ENCODE data around the gene ACACA.

Gene ACACA

DNA sequence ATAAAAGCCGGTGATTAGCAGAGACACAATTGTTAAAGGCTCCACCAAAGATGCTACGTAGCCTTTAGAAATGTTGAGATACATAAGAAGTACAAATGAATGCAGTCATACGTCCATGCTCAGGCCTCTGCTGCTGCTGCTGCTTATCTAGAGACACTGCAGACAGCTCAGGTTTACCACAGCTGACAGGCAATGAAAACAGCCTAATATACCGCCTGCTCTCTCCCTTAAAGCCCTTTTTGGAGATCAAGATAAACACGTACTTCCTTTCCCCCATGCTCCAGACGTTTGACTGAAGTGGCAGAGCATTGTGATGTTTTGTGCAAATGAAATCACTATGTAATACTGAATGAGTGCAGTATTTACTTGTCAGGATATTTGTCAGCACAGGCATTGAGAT lies 272.6 kb downstream of the ACACA start:
- DNase-seq (ENCODE audit: low read depth in 2 of 2), result no peak

DNA sequence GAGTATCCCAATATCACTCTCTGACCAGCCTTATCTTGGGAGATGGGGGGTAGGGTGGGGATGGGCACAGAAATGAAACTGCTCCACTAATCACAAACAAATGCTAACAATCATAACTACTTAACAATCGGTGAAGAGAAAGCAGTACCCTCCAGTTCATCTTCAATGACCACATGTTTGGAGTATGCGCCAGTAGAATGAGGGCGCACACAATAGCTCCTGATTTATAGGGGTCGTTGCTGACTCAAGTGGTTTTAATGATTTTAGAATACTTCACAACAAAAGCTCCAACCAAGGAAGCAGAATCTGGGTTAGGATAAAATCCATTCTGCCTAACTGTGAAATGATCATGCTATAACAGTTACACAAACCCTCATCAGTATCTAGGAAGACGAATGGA lies 273.5 kb downstream of the ACACA start:
- DNase-seq (ENCODE audit: low read depth in 2 of 2), result no peak

DNA sequence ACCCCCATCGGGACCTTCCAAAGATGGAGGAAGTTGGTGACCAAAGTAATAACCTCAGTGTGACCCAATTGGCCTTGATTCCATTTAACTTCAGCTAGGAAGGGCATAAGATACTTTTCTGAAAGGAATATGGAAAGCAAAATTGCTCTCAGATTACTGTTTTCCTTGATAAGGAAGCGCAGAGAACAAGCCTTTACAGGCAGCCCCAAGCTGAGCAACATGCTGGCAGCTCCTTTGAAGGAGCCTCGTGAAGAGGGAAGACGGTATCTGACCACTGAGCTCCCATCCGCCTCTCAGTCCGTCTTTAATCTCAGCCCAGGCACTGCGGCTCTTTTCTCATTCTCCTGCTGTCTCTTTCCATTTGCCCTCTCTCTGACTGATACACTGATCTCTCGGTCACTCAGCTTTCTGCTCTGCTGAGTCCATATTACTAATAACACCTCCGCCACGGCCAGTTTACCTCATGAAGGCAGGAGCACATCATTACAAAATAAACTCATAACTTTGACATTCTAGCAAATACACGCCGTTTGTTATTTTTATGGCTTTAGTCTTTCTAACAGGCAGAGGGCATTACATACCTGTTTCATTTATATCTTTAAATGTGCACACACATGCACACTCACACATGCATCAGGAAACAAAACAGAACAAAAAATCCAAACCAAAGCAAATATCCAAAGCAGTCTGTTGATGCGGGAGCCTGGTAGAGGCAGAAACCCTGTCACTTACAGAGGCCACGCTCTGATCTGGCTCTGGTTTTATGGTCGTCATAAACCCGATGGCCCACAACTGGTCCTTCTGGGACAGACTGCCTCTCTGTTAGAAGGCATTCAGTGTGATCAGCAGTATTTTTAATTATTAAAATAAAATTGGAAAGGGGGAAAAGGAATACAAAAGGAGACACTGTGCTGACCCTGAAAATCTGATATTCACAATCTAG lies 274.7 kb downstream of the ACACA start:
- no peak for DNase-seq (ENCODE audit: low read depth in 2 of 2)

DNA sequence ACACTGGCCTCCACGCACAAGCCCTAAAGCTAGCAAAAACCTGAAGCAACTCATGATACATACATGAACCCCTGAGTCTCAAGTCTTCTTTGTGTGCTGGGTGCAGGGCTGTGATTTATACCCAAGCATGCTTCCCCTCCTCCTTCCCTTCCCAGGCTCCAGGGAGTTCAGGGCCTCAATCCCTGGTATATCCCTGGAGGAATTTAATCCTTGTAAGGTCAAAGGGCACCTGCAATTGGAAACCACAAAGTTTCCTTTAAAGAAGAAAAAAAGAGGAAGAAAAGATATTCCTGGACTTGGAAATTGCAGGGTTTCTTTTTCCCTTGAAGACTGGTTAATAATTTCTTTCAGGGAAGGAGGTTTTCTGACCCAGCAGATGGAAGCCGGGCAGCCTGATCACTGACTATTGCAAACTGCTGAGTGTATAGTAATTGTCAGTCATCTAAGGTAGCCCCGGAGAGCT lies 275.6 kb downstream of the ACACA start:
- DNase-seq (ENCODE audit: low read depth in 2 of 2), result no peak

DNA sequence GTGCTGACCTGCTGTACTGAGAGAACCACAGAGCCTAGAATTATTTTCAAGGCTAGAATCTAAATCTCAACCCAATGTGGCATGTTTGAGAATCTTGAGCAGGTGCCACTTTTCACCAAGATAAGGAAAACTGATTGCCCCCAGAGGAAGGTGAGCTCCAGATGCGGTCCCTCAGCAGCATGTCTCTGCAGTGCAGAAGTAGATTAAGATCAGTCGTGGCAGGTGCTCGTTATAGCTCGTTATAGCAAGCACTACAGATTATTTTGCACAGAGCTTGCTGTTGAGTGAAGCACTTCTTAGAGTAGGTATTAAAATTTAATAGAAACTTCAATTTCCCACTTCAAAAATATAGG lies 281.8 kb downstream of the ACACA start:
- no peak for DNase-seq (ENCODE audit: low read depth in 2 of 2)

DNA sequence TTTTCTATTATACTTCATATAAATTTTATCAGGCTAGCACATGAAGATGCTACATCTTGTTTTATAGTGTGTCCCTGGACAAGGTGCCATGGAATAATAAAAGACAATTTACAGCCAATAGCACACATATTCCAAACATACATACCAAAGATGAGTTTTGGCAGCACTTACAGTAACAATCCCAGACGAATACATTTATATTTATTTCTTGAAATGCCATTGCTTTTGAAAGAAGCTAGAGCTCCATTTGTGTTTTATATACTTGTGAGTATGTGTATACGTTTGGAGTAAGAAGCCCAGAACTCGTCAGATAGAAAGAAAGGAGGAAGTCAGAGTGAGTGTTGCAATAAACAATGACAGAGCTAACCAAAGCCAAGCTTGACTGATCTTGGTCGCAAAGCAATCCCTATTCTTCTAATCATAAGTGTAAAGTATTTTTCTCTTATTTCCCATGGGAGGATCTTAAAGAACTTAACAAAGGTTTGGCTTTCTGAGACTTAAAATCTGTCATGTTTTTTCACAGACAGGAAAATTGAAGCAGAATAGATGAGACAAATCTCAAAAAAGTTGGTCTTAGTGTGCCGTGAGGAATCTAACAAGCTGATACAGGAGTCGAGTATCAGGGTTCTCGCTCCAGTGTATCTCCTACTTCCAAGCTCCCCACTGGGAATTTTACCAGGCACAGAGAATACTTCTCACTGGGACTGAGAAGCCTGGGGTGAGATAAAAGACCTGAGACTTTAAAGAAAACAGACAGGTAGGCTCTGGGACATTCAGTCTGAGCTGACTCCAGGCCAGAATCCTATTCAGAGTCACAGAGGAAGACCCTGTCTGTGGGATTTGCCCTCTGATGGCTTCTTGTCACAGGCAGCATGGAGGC lies 282.5 kb downstream of the ACACA start:
- no peak for DNase-seq (ENCODE audit: low read depth in 2 of 2)

DNA sequence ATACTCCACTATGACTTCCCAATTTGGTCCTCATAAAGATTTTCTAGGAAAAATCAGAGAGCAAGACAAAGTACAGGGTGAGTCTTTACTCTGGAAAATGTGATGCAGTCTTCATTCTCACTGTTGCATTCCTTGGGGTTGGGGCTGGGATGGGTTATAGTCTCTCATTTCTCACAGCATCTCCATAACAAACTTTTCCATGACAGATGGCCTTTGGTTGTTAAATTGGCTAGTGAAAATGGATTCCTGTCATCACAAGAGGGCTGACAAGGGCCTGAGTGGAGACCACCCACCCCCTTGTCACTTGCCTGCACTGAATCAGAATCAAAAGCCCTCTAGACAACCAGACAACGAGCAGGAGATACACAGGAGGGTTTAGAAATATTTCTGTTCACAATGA lies 283.2 kb downstream of the ACACA start:
- DNase-seq (ENCODE audit: low read depth in 2 of 2), result no peak

DNA sequence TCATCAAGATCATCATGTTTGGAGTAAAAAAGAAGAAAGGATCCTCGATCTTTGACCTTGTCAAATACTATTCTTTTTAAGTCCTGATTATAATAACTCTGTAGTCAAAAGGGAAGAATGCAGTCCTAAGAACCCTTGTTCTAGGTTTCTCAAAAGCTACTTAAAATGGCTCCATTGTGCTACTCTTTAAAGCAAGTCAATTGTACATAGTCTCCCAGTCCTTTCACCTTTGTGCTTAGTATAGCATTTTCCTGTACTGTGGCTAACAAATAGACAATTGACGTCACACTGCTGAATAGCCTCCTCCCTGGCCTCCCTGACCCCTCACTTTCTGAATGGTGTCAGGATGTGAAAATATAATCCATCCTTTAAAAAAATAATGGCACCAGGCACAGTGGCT lies 285.0 kb downstream of the ACACA start:
- DNase-seq (ENCODE audit: low read depth in 2 of 2), result no peak

DNA sequence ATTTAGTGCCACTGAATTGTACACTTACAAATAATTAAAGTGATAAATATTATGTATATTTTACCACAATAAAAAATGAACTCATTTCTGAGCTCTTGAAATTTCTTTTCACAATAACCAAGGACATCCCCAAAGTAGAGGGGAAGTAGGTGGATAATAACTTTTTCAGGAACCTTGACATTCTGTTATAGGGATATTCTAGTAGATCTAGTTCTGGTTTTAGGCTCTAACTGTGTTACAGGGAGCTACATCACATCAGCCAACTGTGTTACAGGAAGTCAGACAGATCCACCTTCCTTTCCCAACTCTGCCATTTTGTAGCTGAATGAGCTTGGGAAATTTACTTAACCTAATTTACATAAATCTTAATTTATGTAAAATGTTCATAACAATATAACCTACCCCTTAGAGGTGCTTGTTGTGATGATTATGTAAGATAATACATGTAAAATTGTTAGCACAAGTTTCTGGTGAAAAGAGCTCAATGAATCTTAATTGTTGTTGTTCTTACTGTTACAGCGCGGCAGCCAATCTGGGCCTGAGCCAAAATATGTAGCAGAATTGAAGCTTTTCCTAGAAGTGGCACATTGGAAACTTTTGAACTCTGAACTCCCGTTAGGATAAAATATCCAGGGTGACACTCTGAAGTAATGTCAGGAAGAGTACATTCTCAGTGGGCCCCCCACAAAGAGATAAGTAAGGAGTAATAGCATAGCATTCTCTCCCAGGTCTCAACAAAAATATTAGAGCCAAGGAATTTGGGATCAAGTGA lies 288.1 kb downstream of the ACACA start:
- no peak for DNase-seq (ENCODE audit: low read depth in 2 of 2)

DNA sequence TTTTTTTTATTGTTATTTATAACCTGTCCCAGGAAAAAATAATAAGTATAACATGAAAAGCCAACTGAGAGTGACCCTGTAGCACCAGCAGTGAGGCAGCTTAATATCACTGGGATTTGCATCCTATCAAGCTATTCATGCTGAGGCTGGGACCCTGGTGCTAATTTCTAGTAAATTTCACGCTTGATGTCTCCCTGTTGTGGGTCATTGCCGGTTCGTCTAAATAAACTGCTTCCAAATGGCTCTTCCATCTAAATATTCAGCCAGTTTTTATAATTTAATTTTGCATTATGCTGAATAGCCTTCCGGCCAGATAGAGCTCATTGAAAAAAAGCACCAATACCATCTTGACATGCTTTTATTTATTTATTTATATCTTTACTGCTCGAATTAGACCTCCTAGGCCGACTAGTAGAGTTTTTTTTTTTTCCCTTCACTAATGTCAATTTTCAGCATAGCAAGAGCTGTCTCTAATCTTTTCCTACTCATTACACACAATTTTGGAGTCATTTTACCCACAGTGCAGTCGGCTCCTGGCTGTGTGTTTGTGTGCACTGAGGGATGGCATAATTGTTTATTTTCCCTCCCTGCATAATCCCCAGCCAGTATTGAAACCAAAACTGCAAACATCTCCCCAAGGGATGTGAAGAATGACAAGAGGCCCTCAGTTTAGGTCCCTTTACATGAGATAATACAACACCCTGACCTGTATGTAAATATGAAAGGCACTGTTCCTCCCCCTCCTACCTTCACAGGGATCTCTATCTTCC lies 289.1 kb downstream of the ACACA start:
- no peak for DNase-seq (ENCODE audit: low read depth in 2 of 2)

DNA sequence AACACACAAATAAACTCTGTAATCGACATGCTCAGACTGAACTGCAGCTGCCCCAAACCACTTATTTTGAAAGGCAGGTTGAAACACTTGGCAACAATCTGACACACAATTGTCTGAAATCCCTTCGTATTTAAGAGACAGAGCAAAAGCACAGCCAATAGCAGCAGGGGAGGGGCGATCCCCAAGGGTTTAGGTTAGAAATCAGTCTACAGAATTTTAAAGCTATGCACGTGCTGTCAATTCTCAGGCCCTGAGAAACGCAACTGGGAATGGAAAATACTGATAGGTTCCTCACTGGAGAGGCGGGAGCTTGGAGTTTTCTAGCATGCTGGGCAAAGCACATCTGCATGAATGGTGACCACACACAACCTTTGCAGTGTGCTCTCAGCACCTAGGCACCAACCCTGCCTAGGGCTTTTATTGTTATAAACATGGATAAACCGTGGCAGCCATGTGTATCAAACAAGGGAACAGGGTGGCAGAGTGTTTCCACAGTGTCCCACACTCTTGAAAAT lies 289.9 kb downstream of the ACACA start:
- no peak for DNase-seq (ENCODE audit: low read depth in 2 of 2)

DNA sequence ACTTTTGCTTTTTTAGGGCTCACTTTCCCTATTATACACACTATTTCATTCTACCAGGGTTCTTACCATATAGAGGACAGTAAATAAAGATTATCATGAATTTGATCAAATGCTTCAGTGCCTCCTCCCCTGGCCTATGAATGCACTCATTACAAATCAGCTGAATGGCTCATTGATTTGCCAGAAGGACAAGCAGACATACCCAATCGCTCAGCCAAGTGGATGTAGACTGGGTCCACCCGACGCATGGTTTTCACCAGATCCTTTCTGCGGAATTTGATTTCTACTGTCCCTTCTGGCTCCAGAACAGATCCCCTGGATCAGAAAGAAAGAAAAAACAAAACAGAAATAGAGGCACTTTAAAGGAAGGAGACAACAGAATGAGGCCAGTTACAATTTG lies 295.3 kb downstream of the ACACA start:
- DNase-seq (ENCODE audit: low read depth in 2 of 2), result no peak

DNA sequence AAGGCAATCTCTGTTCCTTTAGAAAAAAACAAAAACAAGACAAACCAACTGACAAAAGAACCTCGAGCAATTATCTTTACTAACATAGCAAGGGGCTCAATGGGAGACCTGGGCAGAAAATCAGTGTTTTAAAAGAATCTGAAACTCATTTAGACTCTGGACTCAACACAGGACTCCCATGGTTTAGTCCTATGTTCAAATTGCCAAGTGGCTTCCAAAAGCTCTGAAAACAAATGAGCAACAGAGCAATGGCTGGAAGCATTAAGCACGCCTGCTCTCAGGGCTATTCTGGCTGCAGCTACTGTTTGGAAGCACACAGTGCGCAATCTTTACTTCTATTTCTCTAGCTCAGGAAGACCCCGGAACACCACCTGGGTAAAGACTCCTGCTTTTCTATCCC lies 295.9 kb downstream of the ACACA start:
- no peak for DNase-seq (ENCODE audit: low read depth in 2 of 2)

DNA sequence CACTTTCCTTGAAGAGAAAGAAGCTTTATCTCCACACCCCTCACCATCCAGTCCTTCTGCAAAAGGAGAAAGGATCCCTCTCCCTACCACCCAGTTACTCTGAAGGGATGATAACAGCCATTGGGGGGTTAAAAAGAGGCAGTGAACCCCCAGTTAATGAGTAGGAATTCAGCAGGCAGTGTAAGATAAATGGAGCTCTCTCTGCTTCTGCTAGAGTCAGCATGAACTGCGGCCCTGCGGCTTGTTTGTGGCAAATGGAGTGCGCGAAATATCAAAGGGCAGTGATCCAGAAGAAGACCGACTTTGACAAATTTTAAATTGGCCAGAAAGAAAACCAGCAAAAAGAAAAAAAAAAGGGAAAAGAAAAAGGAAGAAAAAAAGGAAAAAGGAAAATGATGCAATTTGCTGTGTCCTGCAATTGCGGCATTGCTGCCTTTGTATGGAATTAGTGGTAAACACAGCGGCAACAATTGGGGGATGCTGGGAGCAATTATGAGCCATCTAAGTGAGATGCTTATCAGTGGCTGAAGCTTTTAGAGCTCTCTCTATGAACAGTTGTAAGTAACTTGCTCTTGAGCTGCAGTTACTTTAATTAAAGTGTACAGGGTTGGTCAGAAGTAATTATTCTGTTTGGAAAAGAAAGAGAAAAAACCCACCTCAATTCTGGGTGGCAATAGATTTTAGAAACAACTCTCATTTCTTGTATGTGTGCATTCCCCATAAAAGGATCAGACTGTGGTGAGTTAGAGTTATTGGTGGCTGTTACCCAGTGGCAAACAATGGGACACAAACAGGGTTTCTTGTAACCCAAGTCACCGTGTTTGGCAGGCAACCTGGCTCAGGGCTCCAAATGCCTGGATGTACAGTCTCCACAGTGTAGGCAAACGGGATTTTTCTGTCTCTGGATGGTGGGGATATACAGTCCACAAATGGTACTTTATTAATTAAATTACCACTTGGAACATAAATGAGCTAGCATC lies 296.6 kb downstream of the ACACA start:
- no peak for DNase-seq (ENCODE audit: low read depth in 2 of 2)

DNA sequence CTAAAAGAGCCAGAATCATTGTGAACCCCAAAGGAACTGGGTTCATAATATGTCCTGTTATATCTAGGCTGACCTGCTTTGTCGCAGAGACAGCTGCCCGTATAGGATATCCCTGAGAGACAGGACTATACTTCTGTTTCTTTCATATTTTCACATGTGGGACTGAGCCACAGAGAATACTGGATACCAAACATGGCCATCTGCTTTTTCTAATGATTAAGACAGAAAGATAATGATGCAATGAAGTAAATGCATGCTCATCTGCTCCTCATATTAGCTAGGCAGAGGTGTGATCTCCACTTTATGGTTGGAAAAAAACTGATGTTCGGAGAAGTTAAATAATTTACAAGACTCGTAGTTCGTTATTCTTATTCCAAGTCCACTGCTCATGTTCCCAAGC lies 297.5 kb downstream of the ACACA start:
- no peak for DNase-seq (ENCODE audit: low read depth in 2 of 2)

DNA sequence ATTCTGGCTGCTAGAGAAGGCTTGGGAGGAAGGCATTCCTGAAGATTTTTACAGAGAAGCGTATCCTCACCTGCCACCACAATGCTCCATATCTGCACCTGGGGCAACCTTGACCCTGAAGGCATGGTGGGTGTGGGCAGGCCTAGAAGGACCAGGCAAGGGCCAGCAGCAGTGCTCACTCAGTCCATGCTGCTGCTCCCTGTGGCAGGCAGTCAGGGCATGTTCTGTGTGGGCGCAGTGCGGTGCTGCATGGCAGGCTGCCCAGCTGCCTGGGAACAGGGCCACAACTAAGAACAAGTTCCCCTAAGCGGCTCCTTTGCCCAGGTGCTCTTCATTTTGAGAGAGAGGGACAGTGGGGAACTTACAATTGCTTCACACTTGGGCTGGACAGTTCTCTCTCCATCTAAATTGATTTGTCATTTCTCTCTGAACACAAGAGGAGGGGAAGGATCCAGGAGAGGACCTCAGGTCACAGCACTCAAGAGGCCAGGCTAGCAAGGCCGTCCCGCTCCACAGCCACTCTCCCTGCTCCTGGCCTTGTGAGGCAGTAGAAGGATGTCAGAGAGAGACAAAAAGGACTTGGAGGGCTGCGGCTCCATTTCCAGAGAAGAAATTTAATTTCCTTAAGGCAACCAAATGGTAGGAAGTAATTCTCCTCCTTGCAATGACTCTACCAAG lies 299.1 kb downstream of the ACACA start:
- no peak for DNase-seq (ENCODE audit: low read depth in 2 of 2)

DNA sequence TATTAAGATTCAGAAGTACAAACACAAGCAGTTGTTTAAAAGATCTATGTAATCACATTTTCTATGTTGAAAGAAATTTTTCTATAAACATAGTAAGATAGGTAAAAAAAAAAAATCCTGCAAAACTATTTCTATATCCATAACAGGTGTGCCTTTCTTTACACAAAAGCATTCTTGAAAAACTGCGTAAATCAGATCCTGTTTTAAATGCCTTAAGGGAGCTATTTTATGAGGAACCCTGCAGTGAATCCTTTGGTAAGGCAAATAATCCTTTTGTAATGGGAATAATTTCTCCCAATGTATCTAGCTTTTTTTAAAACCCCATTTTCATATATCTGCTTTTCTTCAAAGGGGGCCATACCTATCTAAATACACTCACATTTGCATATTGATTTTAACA lies 300.6 kb downstream of the ACACA start:
- DNase-seq (ENCODE audit: low read depth in 2 of 2), result no peak

DNA sequence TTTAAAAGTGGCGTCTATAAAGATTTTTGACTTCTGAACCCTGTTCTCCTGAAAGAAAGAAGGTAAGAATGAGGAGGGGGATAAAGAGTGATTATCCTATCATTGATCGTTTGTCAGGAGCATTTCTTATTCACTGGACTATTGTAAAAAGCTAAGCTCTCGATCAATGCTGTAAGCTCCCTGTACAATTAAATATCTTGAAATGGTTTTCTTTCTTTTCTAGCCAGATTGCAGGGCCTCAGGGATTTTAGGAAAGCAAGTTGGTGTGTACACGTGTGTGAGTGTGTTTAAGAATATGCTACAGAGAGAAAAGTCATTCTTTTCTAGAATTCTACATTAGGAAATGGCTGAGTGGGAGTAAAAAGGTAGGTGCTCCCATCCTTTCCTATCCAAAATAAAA lies 303.4 kb downstream of the ACACA start:
- DNase-seq (ENCODE audit: low read depth in 2 of 2), result no peak

DNA sequence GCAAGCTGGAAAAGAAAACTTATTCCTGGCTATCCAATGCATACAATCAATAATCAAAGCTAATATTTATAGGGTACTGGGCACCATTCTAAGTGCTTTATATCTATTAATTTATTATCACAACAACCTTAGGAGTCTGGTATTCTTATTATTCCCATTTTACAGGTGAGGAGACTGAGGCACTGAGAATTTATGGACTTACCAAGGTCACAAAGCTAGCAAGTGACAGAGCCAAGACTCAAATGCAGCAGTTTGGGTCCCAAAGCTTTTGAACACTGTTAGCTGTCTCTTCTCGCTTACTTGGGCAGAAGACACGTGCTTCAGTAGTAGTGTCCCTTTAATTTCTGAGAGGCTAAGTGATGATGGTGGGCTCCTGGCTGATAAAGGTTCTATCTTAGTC lies 305.3 kb downstream of the ACACA start:
- no peak for DNase-seq (ENCODE audit: low read depth in 2 of 2)
